Transverse colon (tissue), 4 donors: ENCODE measurements around the gene SCGB3A1. TPM values are rescaled to one million over a fixed set of nuclear protein-coding genes. Genes with fewer than 3 reads are reported as not detected.

ENCODE experiments used
- DNase-seq: peaks from one replicate; pipeline ENCODE4 v3.0.0-alpha.2; 2019
- H3K27ac ChIP-seq, 4 donors: fragments of 200-600 bp; sonication (generic); 2 replicates each; pipeline ENCODE4 v1.5.1; 2016 to 2018; ENCODE audit warnings: inconsistent platforms in 4 of 4
- H3K27me3 ChIP-seq: fragments of 200-600 bp; sonication (generic); 2 replicates; pipeline ENCODE4 v1.5.1; 2017; ENCODE audit warnings: inconsistent platforms
- H3K36me3 ChIP-seq, 4 donors: fragments of 200-600 bp; sonication (generic); 2 replicates each; pipeline ENCODE4 v1.5.1; 2017 to 2019; ENCODE audit warnings: inconsistent platforms in 4 of 4
- H3K4me1 ChIP-seq, 4 donors: fragments of 200-600 bp; sonication (generic); 2 replicates each; pipeline ENCODE4 v1.5.1; 2017 to 2020; ENCODE audit warnings: inconsistent platforms in 4 of 4
- H3K4me3 ChIP-seq, 4 donors: fragments of 200-600 bp; sonication (generic); 1 replicate in 1 of 4; 2 replicates in 3 of 4; pipeline versions ENCODE4 v1.5.1 to v1.6.1; 2017 to 2019; ENCODE audit warnings: inconsistent platforms in 4 of 4
- H3K9me3 ChIP-seq, 2 donors: fragments of 200-600 bp; sonication (generic); 2 replicates each; pipeline ENCODE4 v1.5.1; 2017 to 2019; ENCODE audit warnings: inconsistent platforms in 2 of 2
- EP300 ChIP-seq: sonication (generic); formaldehyde crosslinking; IDR thresholded peaks from one replicate; pipeline ENCODE4 v1.6.1; 2017; ENCODE audit warnings: antibody characterized with exemption, low read depth
- POLR2A ChIP-seq: fragments of 450-650 bp; IDR thresholded peaks from one replicate; pipeline ENCODE4 v1.6.1; 2016; ENCODE audit warnings: antibody characterized with exemption, mild to moderate bottlenecking, moderate library complexity
- POLR2AphosphoS5 ChIP-seq, 3 donors: sonication (generic); formaldehyde crosslinking; IDR thresholded peaks; one replicate each; pipeline ENCODE4 v1.6.1; 2016; ENCODE audit warnings: antibody characterized with exemption in 3 of 3
- WGBS, 2 donors: methylation state at CpG; one replicate each; pipeline ENCODE4 v1.1.5; 2018; ENCODE audit warnings: low coverage in 1 of 2; 5-methylcytosine and 5-hydroxymethylcytosine counted together
- in situ Hi-C, 4 donors: fragments of 200-750 bp; cut with MboI; loops; one replicate each; pipeline versions ENCODE4 v1.15.0 to v1.15.1; 2017; ENCODE audit warnings: low sequenced_read_pairs in 3 of 4, low pct_ligation_motif_present in 1 of 4, low pct_unique_long_range_greater_than_20kb in 1 of 4
- intact Hi-C: fragments of 100-400 bp; cut with DNase I; formaldehyde crosslinking; loops from one replicate; pipeline ENCODE4 v1.15.1; 2023; ENCODE audit warnings: low total_unique reads
- total RNA-seq, 4 donors: library from RNA; depleted of rRNA; stranded (reverse); fragments of >200 nt; gene quantifications; one replicate each; pipeline ENCODE4 v1.1.0, GENCODE V29; 2016
- TF ChIP-seq, protein P1 (sequence below), 5 experiments: fragments of 200-600 bp in 3 of 5; fragments of 450-650 bp in 2 of 5; sonication (generic) in 3 of 5; IDR thresholded peaks; 1 replicate in 2 of 5; 2 replicates in 3 of 5; pipeline ENCODE4 v1.5.1; 2016 to 2017; ENCODE audit warnings: antibody characterized with exemption in 5 of 5, inconsistent platforms in 3 of 5, mild to moderate bottlenecking in 2 of 5, moderate library complexity in 1 of 5

Gene SCGB3A1
- total RNA-seq, 4 donors from 2014 or later: not detected

DNA sequence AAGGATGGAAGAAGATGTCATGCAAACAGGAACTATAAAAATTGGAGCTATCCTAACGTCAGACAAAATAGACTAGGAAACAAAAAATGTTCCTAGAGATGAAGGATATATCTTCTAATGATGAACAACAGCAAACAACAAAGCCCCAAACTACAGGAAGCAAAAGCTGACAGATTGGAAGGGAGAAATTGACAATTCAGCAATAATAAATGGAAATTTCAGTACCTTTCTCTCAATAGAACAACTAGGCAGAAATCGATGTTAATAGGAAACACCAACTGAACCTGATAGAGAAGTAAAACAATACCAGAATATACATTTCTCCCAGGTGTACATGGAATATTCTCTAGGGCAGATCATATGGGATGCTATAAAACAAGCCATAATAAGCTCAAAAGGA is 7.6 kb downstream of the SCGB3A1 start:
- Histone ChIP-seq H3K27ac (no peak overlapping the region), H3K4me3 (no peak overlapping the region), H3K4me1 (no peaks in the 10 kb centered on the region), H3K36me3 (no peaks in the 10 kb centered on the region), H3K9me3 (no peaks in the 10 kb centered on the region), H3K27me3 (peaks cover 3% of the 10 kb centered on the region)
- DNase-seq: no peak
- TF ChIP-seq EP300 (no peak), POLR2A (no peak), POLR2AphosphoS5 (IDR thresholded peaks at IDR 0.05) (no peak)
- TF ChIP-seq, protein P1, sequence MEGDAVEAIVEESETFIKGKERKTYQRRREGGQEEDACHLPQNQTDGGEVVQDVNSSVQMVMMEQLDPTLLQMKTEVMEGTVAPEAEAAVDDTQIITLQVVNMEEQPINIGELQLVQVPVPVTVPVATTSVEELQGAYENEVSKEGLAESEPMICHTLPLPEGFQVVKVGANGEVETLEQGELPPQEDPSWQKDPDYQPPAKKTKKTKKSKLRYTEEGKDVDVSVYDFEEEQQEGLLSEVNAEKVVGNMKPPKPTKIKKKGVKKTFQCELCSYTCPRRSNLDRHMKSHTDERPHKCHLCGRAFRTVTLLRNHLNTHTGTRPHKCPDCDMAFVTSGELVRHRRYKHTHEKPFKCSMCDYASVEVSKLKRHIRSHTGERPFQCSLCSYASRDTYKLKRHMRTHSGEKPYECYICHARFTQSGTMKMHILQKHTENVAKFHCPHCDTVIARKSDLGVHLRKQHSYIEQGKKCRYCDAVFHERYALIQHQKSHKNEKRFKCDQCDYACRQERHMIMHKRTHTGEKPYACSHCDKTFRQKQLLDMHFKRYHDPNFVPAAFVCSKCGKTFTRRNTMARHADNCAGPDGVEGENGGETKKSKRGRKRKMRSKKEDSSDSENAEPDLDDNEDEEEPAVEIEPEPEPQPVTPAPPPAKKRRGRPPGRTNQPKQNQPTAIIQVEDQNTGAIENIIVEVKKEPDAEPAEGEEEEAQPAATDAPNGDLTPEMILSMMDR (IDR thresholded peaks at IDR 0.05): no peak
- in situ Hi-C loops (no loop called here), intact Hi-C loops (no loop called here)
- 64 to 73% methylated on average over 2 of the region's 2 CpGs for WGBS, 2 donors

DNA sequence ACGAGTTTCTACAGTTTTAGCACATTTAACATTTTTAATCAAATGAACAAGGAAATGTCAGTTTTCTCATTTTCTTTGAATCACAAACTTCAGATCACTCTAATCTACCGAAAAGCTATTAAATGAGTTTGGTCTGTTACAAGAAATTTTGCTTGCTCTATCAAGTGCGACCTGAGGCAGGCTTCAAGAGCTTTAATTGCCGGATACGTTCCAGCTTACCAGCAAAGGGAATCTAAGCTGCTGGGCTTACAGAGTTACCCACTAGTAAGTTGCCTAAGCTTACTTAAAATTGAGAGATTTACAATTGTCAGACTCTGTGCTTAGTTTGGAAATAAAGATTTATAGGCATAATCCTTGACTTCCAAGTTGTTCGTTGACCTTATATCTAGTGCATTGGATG is 10.6 kb downstream of the SCGB3A1 start:
- Histone ChIP-seq H3K36me3 (peaks cover 0 to 4% (median 0%) of the 10 kb centered on the region in 4 donors), H3K27ac (no peak overlapping the region), H3K9me3 (no peaks in the 10 kb centered on the region), H3K4me1 (no peaks in the 10 kb centered on the region), H3K4me3 (no peak overlapping the region), H3K27me3 (no peaks in the 10 kb centered on the region)
- 72 to 77% methylated on average over 5 to 6 of the region's 6 CpGs for WGBS, 2 donors
- in situ Hi-C loops (no loop called here), intact Hi-C loops (no loop called here)
- DNase-seq: no peak
- TF ChIP-seq, protein P1 (IDR thresholded peaks at IDR 0.05): no peak
- TF ChIP-seq POLR2A (no peak), EP300 (no peak), POLR2AphosphoS5 (IDR thresholded peaks at IDR 0.05) (no peak)

DNA sequence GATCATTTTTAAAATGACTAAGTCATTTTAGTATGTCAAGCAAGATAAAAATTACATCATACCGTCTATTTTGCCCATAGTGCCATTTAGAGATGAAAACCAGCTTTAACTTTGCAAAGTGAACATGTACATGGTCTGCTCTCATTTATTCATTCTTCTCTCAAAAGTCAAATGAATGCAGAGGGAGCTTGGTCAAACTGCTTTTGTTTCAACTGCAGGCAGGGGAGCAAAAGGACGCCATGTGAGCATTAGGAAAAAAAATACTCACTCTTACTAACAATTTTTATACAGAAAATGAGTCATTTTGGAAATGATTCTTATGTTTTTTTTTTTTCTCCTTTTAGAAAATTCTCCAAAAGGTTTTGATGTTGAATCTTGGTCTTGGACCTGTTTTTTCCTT is 15.7 kb downstream of the SCGB3A1 start:
- Histone ChIP-seq H3K27ac (no peak overlapping the region), H3K36me3 (peaks cover 0 to 28% (median 12%) of the 10 kb centered on the region in 4 donors), H3K4me3 (no peak overlapping the region), H3K27me3 (no peaks in the 10 kb centered on the region), H3K9me3 (no peaks in the 10 kb centered on the region), H3K4me1 (no peaks in the 10 kb centered on the region)
- in situ Hi-C loops: no loop called here
- WGBS, 2 donors: 86 to 100% methylated on average over 2 of the region's 2 CpGs
- DNase-seq: no peak
- TF ChIP-seq POLR2A: no peak
- no peak for TF ChIP-seq POLR2AphosphoS5 (IDR thresholded peaks at IDR 0.05)
- intact Hi-C loops: no loop called here

DNA sequence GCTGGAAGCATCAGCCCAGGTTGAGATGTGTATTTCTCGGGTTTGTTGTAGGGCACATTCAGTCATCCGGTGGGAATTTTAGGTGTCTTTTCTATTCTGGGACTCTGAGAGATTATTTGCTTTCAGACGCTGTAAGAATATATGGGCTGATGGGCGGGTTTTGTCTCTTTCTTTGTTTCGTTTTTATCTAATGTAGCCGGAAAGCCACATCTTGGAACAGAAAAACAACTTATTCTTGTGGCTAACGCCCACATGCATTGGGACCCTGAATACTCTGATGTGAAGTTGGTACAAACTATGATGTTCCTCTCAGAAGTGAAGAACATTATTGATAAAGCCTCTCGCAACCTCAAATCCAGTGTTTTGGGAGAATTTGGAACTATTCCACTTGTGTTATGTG is 22.4 kb downstream of the SCGB3A1 start:
- Histone ChIP-seq H3K4me1 (no peaks in the 10 kb centered on the region), H3K36me3 (peaks cover 0 to 56% (median 24%) of the 10 kb centered on the region in 4 donors), H3K9me3 (no peaks in the 10 kb centered on the region), H3K27me3 (no peaks in the 10 kb centered on the region), H3K4me3 (no peak overlapping the region), H3K27ac (no peak overlapping the region)
- in situ Hi-C loops (no loop called here), intact Hi-C loops (no loop called here)
- DNase-seq: no peak
- TF ChIP-seq POLR2AphosphoS5 (IDR thresholded peaks at IDR 0.05) (no peak), EP300 (no peak), POLR2A (no peak)
- TF ChIP-seq, protein P1 (IDR thresholded peaks at IDR 0.05): no peak
- WGBS, 2 donors: 81 to 84% methylated on average over 8 of the region's 8 CpGs

DNA sequence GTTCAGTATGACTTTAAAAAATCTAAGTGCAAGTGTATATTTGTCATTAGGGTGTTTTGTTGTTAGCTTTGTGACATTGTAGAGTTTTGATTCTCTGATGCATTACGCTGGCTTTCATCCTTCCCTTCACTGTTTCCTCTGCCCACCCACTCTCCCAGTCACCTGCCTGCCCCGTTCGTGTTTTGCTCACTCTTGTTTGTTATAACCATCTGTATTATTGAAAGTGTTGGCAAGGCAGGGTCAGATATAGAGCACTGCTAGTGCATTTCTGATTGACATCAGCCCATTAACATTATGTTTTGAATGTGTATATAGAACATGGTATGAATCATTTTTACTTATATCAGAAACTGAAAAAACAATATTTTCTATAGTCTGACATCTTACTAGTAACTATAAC is 27.3 kb downstream of the SCGB3A1 start:
- Histone ChIP-seq H3K4me1 (no peaks in the 10 kb centered on the region), H3K9me3 (no peaks in the 10 kb centered on the region), H3K27ac (no peak overlapping the region), H3K4me3 (no peak overlapping the region), H3K36me3 (peaks cover 0 to 31% (median 12%) of the 10 kb centered on the region in 4 donors), H3K27me3 (no peaks in the 10 kb centered on the region)
- intact Hi-C loops: no loop called here
- 82 to 85% methylated on average over 3 of the region's 3 CpGs for WGBS, 2 donors
- in situ Hi-C loops: no loop called here
- DNase-seq: no peak
- TF ChIP-seq EP300 (no peak), POLR2AphosphoS5 (IDR thresholded peaks at IDR 0.05) (no peak), POLR2A (no peak)
- TF ChIP-seq, protein P1 (IDR thresholded peaks at IDR 0.05): no peak
